Activated naive CD8-positive, alpha-beta T cell treated with anti-CD3 and anti-CD28 coated beads, Interleukin-2, amount 10 ng/mL, durations not matched to agents 7 days and 5 days (primary cell): Measurements from ENCODE around the gene DHX34. TPM values are rescaled to one million over a fixed set of nuclear protein-coding genes. Genes with fewer than 3 reads are reported as not detected.

Source experiments
- ATAC-seq: fragments of 150-1000 bp; cut with Tn5 transposase; one replicate; pipeline ENCODE4 v1.10.0; 2021; ENCODE audit warnings: low read depth, moderate library complexity
- POLR2A ChIA-PET: fragments of 350-600 bp; sonication (Branson Sonifier 250); formaldehyde crosslinking; loops from one replicate; lab custom pipeline; 2021; ENCODE audit warnings: antibody characterized with exemption; lab: Charles Lee
- DNase-seq: peaks from one replicate; pipeline ENCODE4 v3.0.0; 2021
- H3K27ac Mint-ChIP-seq: one replicate; pipeline ENCODE4 v1.8.0; 2022; ENCODE audit warnings: mild to moderate bottlenecking, mixed read lengths
- H3K27me3 Mint-ChIP-seq: one replicate; pipeline ENCODE4 v1.8.0; 2022; ENCODE audit warnings: mild to moderate bottlenecking, moderate library complexity, mixed read lengths
- H3K36me3 Mint-ChIP-seq: one replicate; pipeline ENCODE4 v1.8.0; 2021; ENCODE audit warnings: mild to moderate bottlenecking, mixed read lengths
- H3K4me1 Mint-ChIP-seq: one replicate; pipeline ENCODE4 v1.8.0; 2021; ENCODE audit warnings: mixed read lengths
- H3K4me3 Mint-ChIP-seq: one replicate; pipeline ENCODE4 v1.8.0; 2022; ENCODE audit warnings: mild to moderate bottlenecking, moderate library complexity, mixed read lengths
- H3K9me3 Mint-ChIP-seq: one replicate; pipeline ENCODE4 v1.8.0; 2021; ENCODE audit warnings: mixed read lengths
- total RNA-seq, 2 experiments: library from RNA; stranded (reverse); gene quantifications; one replicate each; pipeline ENCODE4 v1.2.3, GENCODE V29; 2021

The DHX34 gene
- total RNA-seq, 2 experiments from 2014 or later = 13.3 to 15.3 TPM

GRCh38 chr19:47390533-47391488, 41.7 kb downstream of the DHX34 start:
- H3K4me1 Mint-ChIP-seq = peaks cover 2% of the 10 kb centered on the region
- H3K27ac Mint-ChIP-seq = no peak overlapping the region
- POLR2A ChIA-PET = interaction anchor here (1.0 kb wide), 1 partner anchor 209 kb away, joined by 3 read pairs; no protein-coding TSS in a partner anchor

GRCh38 chr19:47391510-47392223, 42.6 kb downstream of the DHX34 start:
- DNase-seq = peak; percentile 85
- H3K27me3 Mint-ChIP-seq = peaks cover 18% of the 10 kb centered on the region
- POLR2A ChIA-PET = interaction anchor here (0.6 to 1.0 kb wide), 2 partner anchors 113 to 209 kb away, joined by 3 to 5 read pairs; no protein-coding TSS in a partner anchor
- ATAC-seq = peak; percentile 79
- no peak overlapping the region for H3K4me3 Mint-ChIP-seq
- no peak overlapping the region for H3K27ac Mint-ChIP-seq
- H3K4me1 Mint-ChIP-seq = peaks cover 2% of the 10 kb centered on the region
- no peaks in the 10 kb centered on the region for H3K9me3 Mint-ChIP-seq
- no peaks in the 10 kb centered on the region for H3K36me3 Mint-ChIP-seq

More at GRCh38 chr19:47390533-47391488, 41.7 kb downstream of the DHX34 start:
- no peak for DNase-seq
- Mint-ChIP-seq H3K9me3 (no peaks in the 10 kb centered on the region), H3K27me3 (peaks cover 18% of the 10 kb centered on the region), H3K4me3 (no peak overlapping the region), H3K36me3 (no peaks in the 10 kb centered on the region)
- ATAC-seq = no peak

GRCh38 chr19:47398707-47399597, 49.8 kb downstream of the DHX34 start:
- H3K36me3 Mint-ChIP-seq = no peaks in the 10 kb centered on the region
- DNase-seq (no peak), ATAC-seq (no peak)
- peaks cover 8% of the 10 kb centered on the region for H3K27me3 Mint-ChIP-seq
- POLR2A ChIA-PET = no interaction called here
- H3K27ac Mint-ChIP-seq = no peak overlapping the region
- H3K9me3 Mint-ChIP-seq = no peaks in the 10 kb centered on the region
- H3K4me1 Mint-ChIP-seq = no peaks in the 10 kb centered on the region
- no peak overlapping the region for H3K4me3 Mint-ChIP-seq

GRCh38 chr19:47402504-47402903, 53.4 kb downstream of the DHX34 start:
- no peak for ATAC-seq
- no peak for DNase-seq
- no peak overlapping the region for H3K4me3 Mint-ChIP-seq
- no peaks in the 10 kb centered on the region for H3K36me3 Mint-ChIP-seq
- H3K9me3 Mint-ChIP-seq = no peaks in the 10 kb centered on the region
- POLR2A ChIA-PET = no interaction called here
- no peak overlapping the region for H3K27ac Mint-ChIP-seq
- peaks cover 1% of the 10 kb centered on the region for H3K4me1 Mint-ChIP-seq
- peaks cover 13% of the 10 kb centered on the region for H3K27me3 Mint-ChIP-seq

GRCh38 chr19:47404334-47405196, 55.5 kb downstream of the DHX34 start:
- H3K9me3 Mint-ChIP-seq = no peaks in the 10 kb centered on the region
- no peak overlapping the region for H3K4me3 Mint-ChIP-seq
- peaks cover 24% of the 10 kb centered on the region for H3K27me3 Mint-ChIP-seq
- H3K36me3 Mint-ChIP-seq = no peaks in the 10 kb centered on the region
- DNase-seq = no peak
- ATAC-seq = no peak
- POLR2A ChIA-PET = no interaction called here
- peaks cover 1% of the 10 kb centered on the region for H3K4me1 Mint-ChIP-seq
- no peak overlapping the region for H3K27ac Mint-ChIP-seq

GRCh38 chr19:47405197-47405550, 56.1 kb downstream of the DHX34 start:
- Mint-ChIP-seq H3K27me3 (peaks cover 24% of the 10 kb centered on the region), H3K9me3 (no peaks in the 10 kb centered on the region), H3K36me3 (no peaks in the 10 kb centered on the region), H3K4me1 (peaks cover 1% of the 10 kb centered on the region), H3K27ac (no peak overlapping the region), H3K4me3 (no peak overlapping the region)
- ATAC-seq = no peak
- no peak for DNase-seq
- POLR2A ChIA-PET = no interaction called here

GRCh38 chr19:47405854-47406417, 56.8 kb downstream of the DHX34 start:
- Mint-ChIP-seq H3K27ac (no peak overlapping the region), H3K4me3 (no peak overlapping the region), H3K36me3 (no peaks in the 10 kb centered on the region), H3K27me3 (peaks cover 24% of the 10 kb centered on the region), H3K9me3 (no peaks in the 10 kb centered on the region), H3K4me1 (peaks cover 1% of the 10 kb centered on the region)
- DNase-seq (no peak), ATAC-seq (no peak)
- POLR2A ChIA-PET = no interaction called here

- Mint-ChIP-seq H3K27ac (no peak overlapping the region), H3K4me1 (peaks cover 1% of the 10 kb centered on the region), H3K36me3 (no peaks in the 10 kb centered on the region), H3K4me3 (no peak overlapping the region), H3K9me3 (no peaks in the 10 kb centered on the region), H3K27me3 (peaks cover 24% of the 10 kb centered on the region)
- DNase-seq (peak; percentile 56), ATAC-seq (peak; percentile 47)
- POLR2A ChIA-PET = no interaction called here
These were observed 57.7 kb downstream of the DHX34 start for GRCh38 chr19:47406711-47407416.

- H3K27me3 Mint-ChIP-seq = peaks cover 24% of the 10 kb centered on the region
- POLR2A ChIA-PET = no interaction called here
- ATAC-seq = no peak
These were observed 58.3 kb downstream of the DHX34 start for GRCh38 chr19:47407417-47407774.

GRCh38 chr19:47408156-47408938, 59.2 kb downstream of the DHX34 start:
- Mint-ChIP-seq H3K36me3 (no peaks in the 10 kb centered on the region), H3K27ac (no peak overlapping the region), H3K4me3 (no peak overlapping the region), H3K4me1 (peaks cover 1% of the 10 kb centered on the region), H3K27me3 (peaks cover 24% of the 10 kb centered on the region), H3K9me3 (no peaks in the 10 kb centered on the region)
- ATAC-seq (no peak), DNase-seq (no peak)
- POLR2A ChIA-PET = no interaction called here

More at GRCh38 chr19:47407417-47407774, 58.3 kb downstream of the DHX34 start:
- peaks cover 1% of the 10 kb centered on the region for H3K4me1 Mint-ChIP-seq
- H3K36me3 Mint-ChIP-seq = no peaks in the 10 kb centered on the region
- H3K4me3 Mint-ChIP-seq = no peak overlapping the region
- H3K9me3 Mint-ChIP-seq = no peaks in the 10 kb centered on the region
- no peak for DNase-seq
- no peak overlapping the region for H3K27ac Mint-ChIP-seq

- Mint-ChIP-seq H3K27ac (no peak overlapping the region), H3K4me3 (no peak overlapping the region), H3K36me3 (no peaks in the 10 kb centered on the region), H3K4me1 (no peaks in the 10 kb centered on the region), H3K9me3 (no peaks in the 10 kb centered on the region), H3K27me3 (peaks cover 31% of the 10 kb centered on the region)
- ATAC-seq (no peak), DNase-seq (no peak)
- POLR2A ChIA-PET = interaction anchor here (0.6 kb wide), 1 partner anchor 125 kb away, joined by 3 read pairs; no protein-coding TSS in a partner anchor
These were observed 62.0 kb downstream of the DHX34 start for GRCh38 chr19:47411101-47411500.
